GM21367 (cell line): Measurements from ENCODE around the gene ESPN.

Experiments used
- ATAC-seq: cut with Tn5 transposase; IDR thresholded peaks from one replicate; pipeline ENCODE4 v1.9.1; 2021; ENCODE audit not compliant: unreplicated experiment

The ESPN gene

GRCh38 chr1:6508816-6509189, 84.2 kb downstream of the ESPN start:
- ATAC-seq = no peak

GRCh38 chr1:6509220-6509918, 84.8 kb downstream of the ESPN start:
- no peak for ATAC-seq

- no peak for ATAC-seq
These were observed 85.3 kb downstream of the ESPN start for GRCh38 chr1:6509919-6510291.

GRCh38 chr1:6510493-6510892, 85.9 kb downstream of the ESPN start:
- ATAC-seq = no peak
